Measurements from ENCODE around the gene ZPLD1. TPM values are rescaled to one million over a fixed set of nuclear protein-coding genes. Genes with fewer than 3 reads are reported as not detected.

The ZPLD1 gene
- 0.59 TPM in 1 of 2 replicates, not detected in the other for total RNA-seq
- 0.16 TPM for polyA plus RNA-seq (2012)

DNA sequence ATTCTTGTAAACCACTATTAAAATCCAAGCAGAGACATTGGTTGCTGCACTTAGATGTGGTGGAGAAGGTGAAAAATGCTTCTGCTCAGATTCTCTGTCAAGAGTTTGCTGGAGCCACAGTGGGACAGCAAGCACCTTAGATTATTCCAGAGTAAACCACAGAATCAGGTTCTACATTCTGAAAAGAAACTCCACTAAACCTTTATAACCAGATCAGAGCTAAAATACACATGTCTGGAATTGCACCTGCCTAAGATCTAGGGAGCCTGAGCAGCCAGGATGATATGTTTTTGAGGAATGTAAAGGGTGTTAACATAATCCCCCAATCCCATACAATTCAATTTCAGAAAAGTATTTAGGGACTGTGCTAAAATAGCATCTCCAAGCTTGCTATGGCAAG, at the start of gene ZPLD1:
Gene ZPLD1 (plus strand): TSS at position 301 of the 400 bp plus-strand sequence. CDS start 3,473 bp downstream, outside the sequence.
- no peak for DNase-seq (ENCODE audit: low read depth)

DNA sequence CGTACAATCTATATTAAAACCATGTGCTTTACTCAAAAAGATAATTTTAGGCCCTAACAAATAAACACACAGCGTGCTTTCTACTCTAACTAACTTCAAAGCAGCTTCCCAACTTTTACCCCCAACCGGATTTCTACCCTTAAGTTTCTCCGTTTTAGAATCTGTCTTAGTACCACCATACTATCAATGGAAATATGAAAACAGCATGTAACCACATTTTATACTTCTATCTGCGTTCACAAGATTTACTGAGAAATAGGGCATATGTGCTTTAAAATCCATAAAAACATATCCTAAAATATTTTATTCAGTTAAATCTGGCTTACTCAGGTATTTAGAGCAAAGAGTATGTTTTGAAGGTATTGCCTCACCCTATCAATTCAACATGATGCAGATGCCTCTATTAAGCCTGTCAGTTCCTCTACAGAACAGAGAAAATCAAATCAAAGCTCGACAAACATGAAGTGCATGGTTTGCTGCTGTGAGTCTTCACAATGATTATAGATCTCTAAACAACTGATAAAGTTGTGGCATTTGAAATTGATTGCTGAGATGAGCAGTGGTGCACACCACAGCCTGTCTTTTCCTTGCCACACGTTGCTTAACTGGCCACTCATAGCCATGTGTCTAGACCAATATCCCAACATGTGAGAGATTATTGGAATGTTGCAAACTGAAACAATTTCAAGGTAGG, 44.5 kb upstream of the ZPLD1 start:
- no peak for DNase-seq (ENCODE audit: low read depth)

DNA sequence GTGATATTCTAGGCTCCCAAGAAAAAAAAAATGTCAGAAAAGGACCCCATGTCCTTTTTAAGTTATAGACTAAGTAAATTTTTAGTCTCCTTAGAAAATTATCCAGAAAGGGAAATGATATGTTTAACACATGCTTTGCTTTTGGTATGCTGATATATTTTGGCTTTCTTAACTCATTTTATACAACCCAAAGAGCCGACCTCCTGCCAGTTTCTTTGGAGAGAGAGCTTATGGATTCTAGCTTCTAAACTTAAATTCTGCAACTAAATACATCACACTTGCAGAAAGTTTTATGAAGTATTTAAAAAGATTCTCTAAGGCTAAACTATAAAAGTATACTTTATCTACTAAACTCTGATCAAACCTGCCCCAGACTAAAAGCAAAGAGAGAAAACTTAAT, 43.9 kb upstream of the ZPLD1 start:
- DNase-seq (ENCODE audit: low read depth), result no peak

GRCh38 chr3:102391491-102391890, 43.3 kb upstream of the ZPLD1 start:
- no peak for DNase-seq (ENCODE audit: low read depth)

GRCh38 chr3:102394517-102394916, 40.3 kb upstream of the ZPLD1 start:
- peak; percentile 41 for DNase-seq (ENCODE audit: low read depth)

- no peak for DNase-seq (ENCODE audit: low read depth)
These were observed 36.6 kb upstream of the ZPLD1 start for GRCh38 chr3:102398176-102398575.

DNA sequence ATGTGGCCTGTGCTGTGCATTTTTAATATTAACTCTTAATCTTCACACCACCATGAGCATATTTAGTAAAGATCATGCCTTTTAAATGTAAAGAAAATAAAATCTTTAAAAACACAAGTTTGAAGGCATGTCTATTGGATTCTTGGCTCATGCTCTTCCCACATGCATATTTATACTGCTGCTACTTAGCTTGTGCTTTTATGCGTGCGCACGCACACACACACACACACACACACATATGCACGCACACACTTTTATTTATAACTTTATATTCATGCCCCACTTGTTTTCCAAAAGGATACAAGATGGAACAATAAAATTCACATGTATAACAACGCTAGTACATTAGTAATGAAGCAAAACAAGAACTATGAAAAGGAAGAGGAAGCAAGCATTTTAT, 36.1 kb upstream of the ZPLD1 start:
- no peak for DNase-seq (ENCODE audit: low read depth)

GRCh38 chr3:102400142-102400541, 34.7 kb upstream of the ZPLD1 start:
- no peak for DNase-seq (ENCODE audit: low read depth)

- DNase-seq (ENCODE audit: low read depth), result peak; percentile 34
These were observed 34.0 kb upstream of the ZPLD1 start for GRCh38 chr3:102400766-102401165.

DNA sequence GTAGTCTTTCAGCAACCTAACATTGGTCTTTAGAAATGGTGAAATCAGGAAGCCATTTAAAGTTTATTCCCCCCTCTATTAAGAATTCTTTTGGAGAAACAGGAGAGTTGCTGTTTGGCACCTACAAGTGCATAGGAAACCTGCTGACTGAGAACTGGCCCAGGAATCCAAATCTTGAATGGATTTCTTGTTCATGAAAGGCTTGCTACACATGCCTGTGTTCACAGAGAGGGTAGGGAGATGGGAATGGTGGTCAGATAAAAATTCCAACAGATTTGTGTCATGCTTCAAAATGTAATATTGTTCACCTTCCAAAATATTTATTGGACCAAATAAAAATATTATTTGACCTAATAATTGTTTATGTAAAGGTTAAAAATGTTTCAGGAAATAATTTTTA, 24.2 kb upstream of the ZPLD1 start:
- DNase-seq (ENCODE audit: low read depth), result peak; percentile 66

DNA sequence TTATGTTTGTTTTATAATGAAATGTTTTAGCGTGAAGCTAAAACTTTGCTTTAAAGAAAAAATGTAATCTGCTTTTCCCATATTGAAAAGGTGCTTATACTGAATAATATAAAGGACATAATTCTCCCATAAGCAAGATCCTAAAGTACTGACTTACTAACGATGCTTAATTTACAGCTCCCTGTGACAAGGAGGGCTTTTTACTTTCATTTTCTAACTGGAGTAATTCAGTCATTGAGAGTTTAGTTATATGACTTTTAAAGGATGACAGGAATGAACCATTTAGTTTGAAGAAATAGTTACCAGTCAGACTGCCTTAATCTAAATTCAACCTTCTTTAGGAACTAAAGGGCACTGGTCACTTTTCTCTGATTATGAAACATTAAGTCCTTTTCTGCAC, 19.3 kb upstream of the ZPLD1 start:
- no peak for DNase-seq (ENCODE audit: low read depth)

- no peak for DNase-seq (ENCODE audit: low read depth)
These were observed 15.0 kb upstream of the ZPLD1 start for GRCh38 chr3:102419786-102420185.

GRCh38 chr3:102441832-102442231, 7.0 kb downstream of the ZPLD1 start:
- DNase-seq (ENCODE audit: low read depth), result no peak

DNA sequence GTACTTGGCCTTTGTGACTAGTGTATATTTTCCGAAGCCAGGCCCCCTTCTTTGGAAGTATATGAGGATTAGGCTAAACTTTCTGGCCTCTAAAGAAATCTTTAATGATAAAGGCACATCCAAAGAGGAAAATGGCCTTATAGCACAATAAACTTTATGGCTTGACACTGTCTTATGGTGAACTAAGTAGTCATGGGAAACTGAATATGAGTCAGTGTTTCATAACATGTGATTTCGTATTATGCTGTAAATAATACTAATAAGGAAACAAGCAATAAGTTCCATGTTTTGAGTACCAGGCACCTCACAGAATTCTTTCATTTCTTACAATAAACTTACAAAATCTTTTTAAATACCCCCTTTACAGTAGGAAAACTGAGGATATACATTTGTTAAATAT, 8.2 kb downstream of the ZPLD1 start:
- DNase-seq (ENCODE audit: low read depth), result no peak

DNA sequence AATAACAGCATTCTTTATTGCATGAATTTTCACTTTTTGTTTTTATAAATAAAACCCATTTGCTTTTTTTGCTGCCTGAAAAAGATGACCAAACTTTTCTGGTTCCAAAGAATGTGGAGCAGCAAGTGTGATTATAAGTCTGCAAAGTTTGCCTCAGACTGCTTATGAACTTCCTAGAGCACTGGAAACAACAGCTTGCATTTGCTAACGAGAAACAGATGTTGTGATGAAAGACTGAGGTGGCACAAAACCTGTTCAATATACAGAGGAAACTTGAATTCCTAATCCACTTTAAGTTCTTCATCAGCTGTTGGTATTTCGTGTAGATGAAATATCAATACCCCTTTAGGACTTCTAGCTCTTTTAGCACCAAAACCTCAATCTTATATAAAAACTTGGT, 9.3 kb downstream of the ZPLD1 start:
- peak; percentile 35 for DNase-seq (ENCODE audit: low read depth)

GRCh38 chr3:102447272-102447671, 12.5 kb downstream of the ZPLD1 start:
- DNase-seq (ENCODE audit: low read depth), result no peak

GRCh38 chr3:102449341-102449740, 14.5 kb downstream of the ZPLD1 start:
- no peak for DNase-seq (ENCODE audit: low read depth)

DNA sequence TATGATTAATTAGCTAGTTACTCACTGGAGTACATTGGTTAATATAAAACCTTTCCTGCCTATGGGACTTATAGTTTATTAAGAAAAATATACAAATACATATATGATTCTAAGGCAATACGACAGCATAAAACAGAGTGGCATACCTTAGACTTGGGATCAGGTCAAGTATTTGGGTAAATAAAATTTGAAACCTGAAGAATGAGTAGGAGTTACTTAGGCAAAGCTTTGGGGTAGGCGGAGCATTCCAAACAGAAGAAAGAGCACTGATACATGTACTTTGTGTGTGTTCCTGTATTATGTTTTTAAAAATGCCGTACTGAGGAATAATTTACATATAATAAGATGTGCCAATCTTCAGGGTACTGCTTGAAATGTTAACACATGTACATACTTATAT, 15.1 kb downstream of the ZPLD1 start:
- DNase-seq (ENCODE audit: low read depth), result no peak

GRCh38 chr3:102450976-102451375, 16.2 kb downstream of the ZPLD1 start:
- DNase-seq (ENCODE audit: low read depth), result no peak

DNA sequence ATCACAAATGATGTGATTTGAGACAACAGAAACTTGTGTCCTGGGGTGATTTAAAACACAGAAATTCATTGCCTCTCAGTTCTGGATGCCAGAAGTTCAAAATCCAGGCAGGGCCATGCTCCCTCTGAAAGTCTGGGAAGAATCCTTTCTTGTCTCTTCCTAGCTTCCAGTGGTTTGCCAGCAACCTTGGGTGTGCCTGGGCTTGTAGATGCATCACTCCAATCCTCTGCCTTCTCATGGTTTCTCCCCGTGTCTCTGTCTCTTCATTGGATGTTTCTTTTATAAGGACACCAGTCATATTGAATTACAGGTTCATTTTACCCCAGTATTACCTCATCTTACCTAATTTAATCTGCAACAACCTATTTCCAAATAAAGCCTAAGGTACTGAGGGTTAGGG, 16.7 kb downstream of the ZPLD1 start:
- DNase-seq (ENCODE audit: low read depth), result no peak

DNA sequence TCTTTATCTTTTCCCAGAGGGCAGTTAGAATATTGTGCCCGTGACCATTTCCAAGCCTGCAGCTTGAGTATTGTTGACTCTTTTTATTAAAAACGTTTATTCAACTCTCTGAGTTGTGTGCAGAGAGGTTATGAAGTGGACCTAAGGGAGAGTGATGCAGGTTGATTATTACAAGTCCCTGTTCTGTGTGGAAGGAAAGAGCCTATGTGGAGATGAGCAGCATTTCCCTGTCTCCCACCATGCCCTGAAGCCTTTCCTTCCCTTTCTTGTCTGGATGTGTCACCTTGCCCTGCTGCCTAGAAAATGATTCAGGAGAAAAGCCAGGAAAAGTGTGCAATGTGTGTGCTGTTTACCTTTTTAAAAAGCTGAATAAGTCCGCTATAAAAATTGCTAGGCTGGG, 19.4 kb downstream of the ZPLD1 start:
- DNase-seq (ENCODE audit: low read depth), result no peak

GRCh38 chr3:102457644-102458043, 22.8 kb downstream of the ZPLD1 start:
- DNase-seq (ENCODE audit: low read depth), result no peak

DNA sequence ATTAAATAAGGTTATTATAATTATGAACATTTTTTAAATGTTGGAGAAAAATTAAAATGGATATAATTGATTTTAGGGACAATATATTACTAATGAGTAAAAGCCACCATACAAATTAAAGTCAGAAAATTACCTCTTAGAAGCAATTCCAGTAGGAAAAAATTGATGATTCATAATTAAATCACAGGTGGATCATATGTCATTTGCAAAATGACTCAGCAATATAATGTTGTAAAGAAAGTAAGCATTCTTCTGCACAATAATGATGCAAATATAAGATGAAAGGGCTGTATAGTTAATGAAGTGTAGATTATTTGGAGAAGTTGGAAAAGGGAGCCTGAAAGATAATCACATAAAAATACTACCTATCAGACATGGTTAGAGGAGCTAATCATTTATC, 25.8 kb downstream of the ZPLD1 start:
- no peak for DNase-seq (ENCODE audit: low read depth)

GRCh38 chr3:102464261-102464660, 29.4 kb downstream of the ZPLD1 start:
- no peak for DNase-seq (ENCODE audit: low read depth)
